ENCODE measurements around the gene PLEKHM3.

The PLEKHM3 gene

DNA sequence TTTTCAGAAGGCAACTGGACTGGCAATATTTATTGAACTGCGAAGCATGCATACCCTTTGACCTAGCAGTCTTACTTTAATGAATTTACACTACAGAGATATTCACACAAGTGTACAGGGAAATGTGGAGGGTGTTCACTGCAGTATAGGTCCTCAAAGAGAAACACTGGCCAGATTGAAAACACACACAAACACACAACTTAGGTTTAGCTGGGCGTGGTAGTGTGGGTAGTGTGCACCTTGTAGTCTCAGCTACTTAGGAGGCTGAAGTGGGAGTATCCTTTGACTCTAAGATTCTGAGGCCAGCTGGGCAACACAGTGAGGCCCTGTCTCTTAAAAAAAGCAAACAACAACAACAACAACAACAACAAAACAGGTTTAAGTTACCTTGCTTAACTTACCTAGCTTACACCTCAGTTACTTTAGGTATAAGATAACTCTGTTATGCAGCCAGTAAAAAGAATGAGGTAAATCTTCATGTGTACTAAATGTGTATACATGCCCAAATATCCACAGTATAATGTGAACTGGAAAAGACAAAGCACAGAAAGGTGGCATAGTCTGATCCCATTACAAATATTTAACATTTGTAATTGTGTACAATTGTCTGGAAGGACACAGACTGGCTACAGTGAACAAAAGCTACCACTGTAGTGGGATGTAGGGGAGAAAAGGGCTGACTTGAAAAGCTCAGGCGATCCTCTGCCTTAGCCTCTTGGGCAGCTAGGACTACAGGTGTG is 149.7 kb downstream of the PLEKHM3 start:
- no peaks in the 10 kb centered on the region for H3K4me1 ChIP-seq (ENCODE audit: control insufficient read depth, low read depth, low read length)
- no peaks in the 10 kb centered on the region for H3K79me2 ChIP-seq (ENCODE audit: control insufficient read depth, insufficient read depth, low read length)
- no peak overlapping the region for H4K5ac ChIP-seq (ENCODE audit: low read length)
- no peak overlapping the region for H2BK5ac ChIP-seq (ENCODE audit: low read length)
- no peak overlapping the region for H3K9ac ChIP-seq (ENCODE audit: low read length)
- H3K27ac ChIP-seq (ENCODE audit: low read depth, low read length), result no peak overlapping the region
- no peak overlapping the region for H2AK5ac ChIP-seq (ENCODE audit: low read length)
- no peak overlapping the region for H3K4ac ChIP-seq (ENCODE audit: low read depth, low read length)
- H2BK15ac ChIP-seq (replicated peaks; ENCODE audit: low read depth), result peak overlapping the region; percentile 64
- H3K79me1 ChIP-seq (ENCODE audit: low read length), result no peaks in the 10 kb centered on the region
- no peak overlapping the region for H2BK120ac ChIP-seq (ENCODE audit: low read depth, low read length)
- DNase-seq, result no peak
- H3K4me3 ChIP-seq (ENCODE audit: low read length), result no peak overlapping the region
- H3K56ac ChIP-seq (ENCODE audit: low read length), result no peak overlapping the region
- H3K27me3 ChIP-seq (ENCODE audit: insufficient read depth, low read length, poor library complexity), result no peaks in the 10 kb centered on the region
- no peak overlapping the region for H3K4me2 ChIP-seq (ENCODE audit: low read length)
- H3K18ac ChIP-seq (ENCODE audit: low read length), result peak overlapping the region; percentile 51
- H3K23ac ChIP-seq (ENCODE audit: low read length), result no peak overlapping the region
- H4K8ac ChIP-seq (ENCODE audit: low read depth, low read length), result no peak overlapping the region
- no CpG with 5 or more reads among the region's 3 CpGs for WGBS (ENCODE audit: extremely low coverage, insufficient coverage, low lambda C conversion rate)
- H3K36me3 ChIP-seq (ENCODE audit: control insufficient read depth, insufficient read depth, low read length), result no peaks in the 10 kb centered on the region

DNA sequence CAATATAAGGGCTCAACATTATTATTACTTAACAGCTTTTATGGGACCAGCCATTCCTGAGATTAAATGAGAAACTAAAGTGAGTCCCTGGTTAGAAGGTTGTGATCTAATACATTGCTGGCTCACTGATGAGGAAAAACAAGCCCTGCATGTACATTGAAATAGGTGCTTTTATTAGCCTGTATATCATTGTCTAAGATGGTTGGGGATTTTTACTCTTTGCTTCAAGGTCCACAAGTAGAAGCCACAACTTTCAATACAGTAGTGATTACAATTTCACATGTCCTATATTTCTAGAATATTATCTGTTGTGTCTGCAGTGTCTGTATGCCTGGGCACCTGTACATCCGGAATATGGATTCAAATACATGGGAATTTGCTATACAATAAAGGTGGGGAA is 151.5 kb downstream of the PLEKHM3 start:
- Histone ChIP-seq H3K23ac (ENCODE audit: low read length) (no peak overlapping the region), H3K4ac (ENCODE audit: low read depth, low read length) (no peak overlapping the region), H3K9ac (ENCODE audit: low read length) (no peak overlapping the region), H3K56ac (ENCODE audit: low read length) (no peak overlapping the region), H4K5ac (ENCODE audit: low read length) (no peak overlapping the region), H2BK120ac (ENCODE audit: low read depth, low read length) (no peak overlapping the region), H2AK5ac (ENCODE audit: low read length) (no peak overlapping the region), H3K27ac (ENCODE audit: low read depth, low read length) (no peak overlapping the region), H3K4me3 (ENCODE audit: low read length) (no peak overlapping the region), H2BK15ac (replicated peaks; ENCODE audit: low read depth) (peak overlapping the region; percentile 57), H3K36me3 (ENCODE audit: control insufficient read depth, insufficient read depth, low read length) (no peaks in the 10 kb centered on the region), H3K4me1 (ENCODE audit: control insufficient read depth, low read depth, low read length) (no peaks in the 10 kb centered on the region), H2BK5ac (ENCODE audit: low read length) (no peak overlapping the region), H3K79me1 (ENCODE audit: low read length) (no peaks in the 10 kb centered on the region), H3K79me2 (ENCODE audit: control insufficient read depth, insufficient read depth, low read length) (no peaks in the 10 kb centered on the region), H3K27me3 (ENCODE audit: insufficient read depth, low read length, poor library complexity) (no peaks in the 10 kb centered on the region), H3K4me2 (ENCODE audit: low read length) (no peak overlapping the region), H4K8ac (ENCODE audit: low read depth, low read length) (no peak overlapping the region), H3K18ac (ENCODE audit: low read length) (no peak overlapping the region)
- no peak for DNase-seq
- WGBS (ENCODE audit: extremely low coverage, insufficient coverage, low lambda C conversion rate), result no CpG with 5 or more reads among the region's 1 CpG

GRCh38 chr2:207871911-207872310 is 153.4 kb downstream of the PLEKHM3 start:
- no peak overlapping the region for H3K23ac ChIP-seq (ENCODE audit: low read length)
- no peak overlapping the region for H3K4ac ChIP-seq (ENCODE audit: low read depth, low read length)
- no peaks in the 10 kb centered on the region for H3K79me1 ChIP-seq (ENCODE audit: low read length)
- no peak overlapping the region for H2BK120ac ChIP-seq (ENCODE audit: low read depth, low read length)
- no peak overlapping the region for H3K9ac ChIP-seq (ENCODE audit: low read length)
- H3K27me3 ChIP-seq (ENCODE audit: insufficient read depth, low read length, poor library complexity), result no peaks in the 10 kb centered on the region
- H4K5ac ChIP-seq (ENCODE audit: low read length), result no peak overlapping the region
- H3K4me3 ChIP-seq (ENCODE audit: low read length), result no peak overlapping the region
- no peak overlapping the region for H2BK15ac ChIP-seq (replicated peaks; ENCODE audit: low read depth)
- H3K18ac ChIP-seq (ENCODE audit: low read length), result peak overlapping the region; percentile 60
- H4K8ac ChIP-seq (ENCODE audit: low read depth, low read length), result peak overlapping the region; percentile 56
- H2AK5ac ChIP-seq (ENCODE audit: low read length), result no peak overlapping the region
- H3K4me1 ChIP-seq (ENCODE audit: control insufficient read depth, low read depth, low read length), result no peaks in the 10 kb centered on the region
- H3K79me2 ChIP-seq (ENCODE audit: control insufficient read depth, insufficient read depth, low read length), result no peaks in the 10 kb centered on the region
- DNase-seq, result no peak
- no peak overlapping the region for H3K56ac ChIP-seq (ENCODE audit: low read length)
- no peaks in the 10 kb centered on the region for H3K36me3 ChIP-seq (ENCODE audit: control insufficient read depth, insufficient read depth, low read length)
- WGBS (ENCODE audit: extremely low coverage, insufficient coverage, low lambda C conversion rate), result no CpG with 5 or more reads among the region's 2 CpGs
- H3K4me2 ChIP-seq (ENCODE audit: low read length), result no peak overlapping the region
- H3K27ac ChIP-seq (ENCODE audit: low read depth, low read length), result no peak overlapping the region
- H2BK5ac ChIP-seq (ENCODE audit: low read length), result no peak overlapping the region

DNA sequence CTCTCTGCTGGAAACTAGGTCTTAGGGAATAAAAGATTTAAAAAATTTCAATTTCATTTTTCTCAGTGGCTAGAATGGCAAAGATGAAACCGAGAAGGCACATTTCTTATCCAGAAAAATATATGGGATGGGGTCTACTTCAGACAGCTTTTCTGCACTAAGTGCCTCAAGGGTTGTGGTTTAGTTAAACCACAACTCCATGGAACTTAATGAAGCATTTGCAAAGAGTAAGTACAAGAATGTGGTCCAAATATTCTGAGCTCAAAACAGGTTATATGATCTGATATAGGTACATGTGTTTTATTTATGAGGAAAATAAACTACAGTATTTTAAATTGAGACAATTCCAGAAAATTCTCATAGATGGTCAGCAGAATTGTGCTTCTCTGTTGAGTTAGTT is 153.8 kb downstream of the PLEKHM3 start:
- no peak overlapping the region for H2BK5ac ChIP-seq (ENCODE audit: low read length)
- no CpG with 5 or more reads among the region's 1 CpG for WGBS (ENCODE audit: extremely low coverage, insufficient coverage, low lambda C conversion rate)
- no peak overlapping the region for H3K4ac ChIP-seq (ENCODE audit: low read depth, low read length)
- H3K27me3 ChIP-seq (ENCODE audit: insufficient read depth, low read length, poor library complexity), result no peaks in the 10 kb centered on the region
- H3K36me3 ChIP-seq (ENCODE audit: control insufficient read depth, insufficient read depth, low read length), result no peaks in the 10 kb centered on the region
- no peak overlapping the region for H3K4me2 ChIP-seq (ENCODE audit: low read length)
- no peak overlapping the region for H4K8ac ChIP-seq (ENCODE audit: low read depth, low read length)
- no peaks in the 10 kb centered on the region for H3K4me1 ChIP-seq (ENCODE audit: control insufficient read depth, low read depth, low read length)
- no peak overlapping the region for H3K23ac ChIP-seq (ENCODE audit: low read length)
- no peak overlapping the region for H2AK5ac ChIP-seq (ENCODE audit: low read length)
- H3K27ac ChIP-seq (ENCODE audit: low read depth, low read length), result no peak overlapping the region
- H3K18ac ChIP-seq (ENCODE audit: low read length), result no peak overlapping the region
- H3K4me3 ChIP-seq (ENCODE audit: low read length), result no peak overlapping the region
- H3K56ac ChIP-seq (ENCODE audit: low read length), result no peak overlapping the region
- no peak overlapping the region for H2BK15ac ChIP-seq (replicated peaks; ENCODE audit: low read depth)
- H3K79me2 ChIP-seq (ENCODE audit: control insufficient read depth, insufficient read depth, low read length), result no peaks in the 10 kb centered on the region
- no peak overlapping the region for H2BK120ac ChIP-seq (ENCODE audit: low read depth, low read length)
- no peak overlapping the region for H3K9ac ChIP-seq (ENCODE audit: low read length)
- no peaks in the 10 kb centered on the region for H3K79me1 ChIP-seq (ENCODE audit: low read length)
- H4K5ac ChIP-seq (ENCODE audit: low read length), result no peak overlapping the region
- DNase-seq, result no peak

- Histone ChIP-seq H3K79me1 (ENCODE audit: low read length) (no peaks in the 10 kb centered on the region), H3K27ac (ENCODE audit: low read depth, low read length) (no peak overlapping the region), H4K5ac (ENCODE audit: low read length) (no peak overlapping the region), H3K36me3 (ENCODE audit: control insufficient read depth, insufficient read depth, low read length) (no peaks in the 10 kb centered on the region), H4K8ac (ENCODE audit: low read depth, low read length) (no peak overlapping the region), H3K4me1 (ENCODE audit: control insufficient read depth, low read depth, low read length) (no peaks in the 10 kb centered on the region), H2AK5ac (ENCODE audit: low read length) (no peak overlapping the region), H3K18ac (ENCODE audit: low read length) (no peak overlapping the region), H2BK120ac (ENCODE audit: low read depth, low read length) (no peak overlapping the region), H3K23ac (ENCODE audit: low read length) (no peak overlapping the region), H3K9ac (ENCODE audit: low read length) (no peak overlapping the region), H2BK15ac (replicated peaks; ENCODE audit: low read depth) (no peak overlapping the region), H3K56ac (ENCODE audit: low read length) (no peak overlapping the region), H3K4me2 (ENCODE audit: low read length) (no peak overlapping the region), H2BK5ac (ENCODE audit: low read length) (no peak overlapping the region), H3K4ac (ENCODE audit: low read depth, low read length) (no peak overlapping the region), H3K79me2 (ENCODE audit: control insufficient read depth, insufficient read depth, low read length) (no peaks in the 10 kb centered on the region), H3K27me3 (ENCODE audit: insufficient read depth, low read length, poor library complexity) (no peaks in the 10 kb centered on the region), H3K4me3 (ENCODE audit: low read length) (no peak overlapping the region)
- no peak for DNase-seq
- no CpG with 5 or more reads among the region's 4 CpGs for WGBS (ENCODE audit: extremely low coverage, insufficient coverage, low lambda C conversion rate)
Observed at GRCh38 chr2:207870814-207871213, 154.5 kb downstream of the PLEKHM3 start.
